SK-N-DZ (cell line): ENCODE measurements around the gene GSN.

Source experiments
- DNase-seq: peaks from one replicate; pipeline ENCODE4 v3.0.0-alpha.2; 2015; ENCODE audit warnings: low spot score

Gene GSN

GRCh38 chr9:121272401-121272948, 4.5 kb downstream of the GSN start:
- DNase-seq, result no peak

- DNase-seq, result no peak
Observed at GRCh38 chr9:121273064-121273775, 5.3 kb downstream of the GSN start.

GRCh38 chr9:121274851-121275250, 6.9 kb downstream of the GSN start:
- no peak for DNase-seq

- no peak for DNase-seq
Observed at GRCh38 chr9:121275781-121276658, 8.1 kb downstream of the GSN start.

GRCh38 chr9:121277026-121277425, 9.1 kb downstream of the GSN start:
- no peak for DNase-seq

- no peak for DNase-seq
Observed at GRCh38 chr9:121277518-121278295, 9.7 kb downstream of the GSN start.

GRCh38 chr9:121278477-121279261, 10.7 kb downstream of the GSN start:
- peak; percentile 36 for DNase-seq

GRCh38 chr9:121279776-121280388, 11.9 kb downstream of the GSN start:
- DNase-seq, result no peak

- no peak for DNase-seq
Observed at GRCh38 chr9:121280715-121281613, 13.0 kb downstream of the GSN start.

- DNase-seq, result no peak
Observed at GRCh38 chr9:121281614-121282276, 13.8 kb downstream of the GSN start.

GRCh38 chr9:121282277-121283079, 14.5 kb downstream of the GSN start:
- DNase-seq, result no peak

- DNase-seq, result no peak
Observed at GRCh38 chr9:121283080-121283398, 15.1 kb downstream of the GSN start.

- no peak for DNase-seq
Observed at GRCh38 chr9:121283856-121284732, 16.1 kb downstream of the GSN start.

GRCh38 chr9:121284733-121285451, 16.9 kb downstream of the GSN start:
- no peak for DNase-seq

- DNase-seq, result no peak
Observed at GRCh38 chr9:121285835-121286687, 18.1 kb downstream of the GSN start.

GRCh38 chr9:121286688-121286972, 18.7 kb downstream of the GSN start:
- no peak for DNase-seq
